GM19193 (cell line): ENCODE measurements around the gene PPL.

Experiments used
- POLR2A ChIP-seq: IDR thresholded peaks from 4 replicates; pipeline ENCODE4 v1.6.1; 2011; ENCODE audit not compliant: insufficient read depth, insufficient read length; ENCODE audit errors: extremely low read depth

Gene PPL

GRCh38 chr16:4892361-4893102, 44.4 kb downstream of the PPL start:
- no peak for TF ChIP-seq POLR2A

GRCh38 chr16:4891886-4892216, 45.1 kb downstream of the PPL start:
- no peak for TF ChIP-seq POLR2A

- no peak for TF ChIP-seq POLR2A
Measured at GRCh38 chr16:4891097-4891885, 45.7 kb downstream of the PPL start.

DNA sequence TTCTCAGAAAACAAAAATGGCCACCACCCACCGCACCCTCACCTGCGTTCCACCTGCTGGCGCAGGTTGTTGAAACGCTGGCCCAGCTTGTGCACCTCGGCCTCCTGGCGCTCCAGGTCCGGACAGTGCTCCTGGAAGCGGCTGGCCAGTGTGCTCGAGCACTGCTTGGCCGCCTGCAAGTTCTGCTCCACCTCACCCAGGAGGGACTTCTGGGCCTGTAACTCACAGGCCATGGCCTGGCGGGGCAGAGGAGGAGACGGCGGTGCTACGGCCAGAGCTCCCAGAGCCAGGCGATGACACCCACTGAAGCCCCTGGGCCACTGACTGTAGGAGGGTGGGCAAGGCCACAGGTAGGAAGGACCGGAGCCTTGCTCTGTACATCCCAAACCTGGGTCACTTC, 46.3 kb downstream of the PPL start:
- no peak for TF ChIP-seq POLR2A

DNA sequence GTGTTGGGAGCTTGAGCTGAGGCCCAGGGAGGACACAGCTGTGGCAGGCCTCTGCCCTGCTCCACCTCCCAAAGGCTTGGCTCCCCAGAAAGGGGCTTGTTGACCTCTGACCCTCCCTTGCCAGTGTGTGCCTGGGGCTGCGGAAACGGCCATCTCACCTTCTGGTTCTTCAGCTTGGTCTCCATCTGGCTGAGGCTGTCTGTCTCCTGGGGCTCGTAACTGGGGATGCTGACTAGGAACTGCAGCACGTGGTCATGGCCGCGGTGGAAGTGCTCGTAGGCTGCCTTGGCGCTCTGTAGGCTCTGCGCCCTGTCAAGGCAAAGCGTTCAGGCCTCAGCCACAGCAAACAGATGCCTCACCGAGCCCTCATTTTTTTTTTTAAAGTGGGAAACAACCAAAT, 46.9 kb downstream of the PPL start:
- no peak for TF ChIP-seq POLR2A

GRCh38 chr16:4888428-4889135, 48.4 kb downstream of the PPL start:
- no peak for TF ChIP-seq POLR2A

GRCh38 chr16:4886151-4886550, 50.8 kb downstream of the PPL start:
- TF ChIP-seq POLR2A: no peak

DNA sequence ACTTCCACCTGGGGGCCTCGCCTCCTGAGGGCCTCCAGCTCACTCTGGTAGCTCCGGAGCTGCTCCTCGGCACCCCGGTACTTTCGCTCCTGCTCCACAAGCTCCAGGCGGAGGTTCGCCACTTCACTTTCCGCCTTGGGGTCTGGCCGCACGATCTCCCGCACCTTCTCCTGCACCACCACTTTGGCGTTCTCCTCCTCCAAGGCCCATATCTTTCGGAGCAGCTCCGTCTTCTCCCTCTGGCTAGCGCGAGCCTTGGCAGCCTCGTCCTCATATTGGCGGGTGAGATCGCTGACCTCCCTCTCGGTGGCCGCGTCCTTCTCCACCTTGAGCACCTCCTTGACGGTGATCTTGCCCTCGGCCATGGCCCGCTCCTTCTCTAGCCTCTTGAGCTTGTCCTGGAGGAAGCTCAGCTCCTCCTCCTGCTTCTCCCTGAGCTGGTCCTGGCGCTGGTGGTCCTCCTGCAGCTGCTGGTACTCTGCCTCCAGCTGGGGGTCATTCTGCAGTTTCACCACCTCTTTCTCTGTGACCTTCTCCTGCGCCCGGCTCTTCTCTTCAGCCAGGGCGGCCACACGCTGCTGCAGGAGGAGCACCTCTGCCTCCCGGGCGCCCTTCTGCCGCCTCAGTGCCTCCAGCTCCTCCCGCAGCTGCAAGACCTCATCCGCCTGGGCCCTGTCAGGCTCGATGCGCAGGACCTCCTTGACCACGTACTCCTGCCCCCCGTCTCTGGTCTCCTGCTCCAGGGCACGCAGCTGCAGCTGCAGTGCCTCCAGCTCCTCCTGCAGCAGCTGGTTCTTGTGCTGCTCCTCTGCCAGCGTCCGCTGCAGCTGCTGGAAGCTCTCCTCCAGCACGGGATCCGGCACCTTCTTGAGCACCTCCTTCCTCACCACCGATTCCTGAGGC, 51.7 kb downstream of the PPL start:
- TF ChIP-seq POLR2A: no peak

- no peak for TF ChIP-seq POLR2A
Measured at GRCh38 chr16:4884209-4884608, 52.7 kb downstream of the PPL start.

DNA sequence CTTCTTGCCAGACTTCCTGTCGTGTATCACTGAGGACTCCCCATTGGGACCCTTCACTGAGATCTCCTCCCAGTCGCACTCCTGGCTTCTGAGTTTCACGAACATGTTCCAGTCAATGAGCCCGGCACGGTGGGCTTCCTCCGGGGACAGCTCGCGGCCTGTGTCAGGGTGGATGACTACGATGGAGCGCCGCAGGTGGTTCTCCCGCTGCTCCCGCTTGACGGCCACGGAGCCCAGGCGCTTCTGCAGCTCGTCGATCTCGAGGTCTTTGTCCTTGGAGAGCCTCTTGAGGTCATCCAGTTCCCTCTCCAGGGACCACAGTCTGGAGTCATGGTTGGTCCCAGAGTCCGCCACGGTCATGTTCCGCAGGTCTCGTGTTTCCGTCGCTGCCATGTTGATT, 53.4 kb downstream of the PPL start:
- TF ChIP-seq POLR2A: no peak

- TF ChIP-seq POLR2A: no peak
Measured at GRCh38 chr16:4882633-4883285, 54.2 kb downstream of the PPL start.

GRCh38 chr16:4882000-4882632, 54.8 kb downstream of the PPL start:
- TF ChIP-seq POLR2A: no peak

GRCh38 chr16:4880006-4880580, 56.9 kb downstream of the PPL start:
- TF ChIP-seq POLR2A: no peak
